ENCODE data around the gene PPP1R9B. TPM values are rescaled to one million over a fixed set of nuclear protein-coding genes. Genes with fewer than 3 reads are reported as not detected.

The PPP1R9B gene
- total and polyA plus RNA-seq, 2 experiments from 2014 or later, result 5.1 to 26.2 TPM

DNA sequence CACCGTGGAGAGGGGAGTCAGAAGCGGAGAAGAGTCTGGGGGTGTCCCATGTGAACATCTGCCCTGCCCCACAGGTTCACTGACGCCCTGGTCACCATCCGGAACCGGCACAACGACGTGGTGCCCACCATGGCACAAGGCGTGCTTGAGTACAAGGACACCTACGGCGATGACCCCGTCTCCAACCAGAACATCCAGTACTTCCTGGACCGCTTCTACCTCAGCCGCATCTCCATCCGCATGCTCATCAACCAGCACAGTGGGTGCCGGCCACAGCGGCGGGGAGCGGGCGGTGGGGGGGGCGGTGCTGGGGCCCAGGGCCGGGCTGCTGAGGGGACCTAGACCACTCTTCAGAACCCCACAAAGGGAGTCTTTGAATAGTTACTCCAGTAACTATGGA is 44.7 kb downstream of the PPP1R9B start:
- TF ChIP-seq, protein P1, sequence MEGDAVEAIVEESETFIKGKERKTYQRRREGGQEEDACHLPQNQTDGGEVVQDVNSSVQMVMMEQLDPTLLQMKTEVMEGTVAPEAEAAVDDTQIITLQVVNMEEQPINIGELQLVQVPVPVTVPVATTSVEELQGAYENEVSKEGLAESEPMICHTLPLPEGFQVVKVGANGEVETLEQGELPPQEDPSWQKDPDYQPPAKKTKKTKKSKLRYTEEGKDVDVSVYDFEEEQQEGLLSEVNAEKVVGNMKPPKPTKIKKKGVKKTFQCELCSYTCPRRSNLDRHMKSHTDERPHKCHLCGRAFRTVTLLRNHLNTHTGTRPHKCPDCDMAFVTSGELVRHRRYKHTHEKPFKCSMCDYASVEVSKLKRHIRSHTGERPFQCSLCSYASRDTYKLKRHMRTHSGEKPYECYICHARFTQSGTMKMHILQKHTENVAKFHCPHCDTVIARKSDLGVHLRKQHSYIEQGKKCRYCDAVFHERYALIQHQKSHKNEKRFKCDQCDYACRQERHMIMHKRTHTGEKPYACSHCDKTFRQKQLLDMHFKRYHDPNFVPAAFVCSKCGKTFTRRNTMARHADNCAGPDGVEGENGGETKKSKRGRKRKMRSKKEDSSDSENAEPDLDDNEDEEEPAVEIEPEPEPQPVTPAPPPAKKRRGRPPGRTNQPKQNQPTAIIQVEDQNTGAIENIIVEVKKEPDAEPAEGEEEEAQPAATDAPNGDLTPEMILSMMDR (IDR thresholded peaks at IDR 0.05; ENCODE audit: poor library complexity), result no peak
- TF ChIP-seq EZH2 (IDR thresholded peaks at IDR 0.05; ENCODE audit: borderline replicate concordance), result no peak
- no peak for TF ChIP-seq EZH2phosphoT487 (IDR thresholded peaks at IDR 0.05; ENCODE audit: low read depth, severe bottlenecking, unreplicated experiment)
- no peaks in the 10 kb centered on the region for H3K36me3 ChIP-seq (replicated peaks; ENCODE audit: insufficient read depth, low read depth)

DNA sequence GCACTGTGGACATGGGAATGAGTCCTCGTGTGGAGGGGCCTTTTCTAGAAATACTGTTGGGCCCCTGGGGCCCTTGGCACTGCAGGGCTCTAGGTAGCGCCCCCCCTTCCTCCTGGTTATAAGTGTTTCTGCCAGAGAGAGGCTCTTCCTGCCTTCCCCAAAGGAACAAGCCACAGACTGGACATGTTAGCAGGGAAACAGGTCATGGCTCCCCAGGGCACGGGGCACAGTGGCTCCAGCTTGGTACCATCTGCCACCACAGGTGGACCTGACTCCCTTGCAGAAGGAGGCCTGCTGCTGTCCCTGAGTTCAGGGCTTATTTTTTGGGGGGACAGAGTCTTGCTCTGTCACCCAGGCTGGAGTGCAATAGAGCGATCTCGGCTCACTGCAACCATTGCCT is 46.5 kb downstream of the PPP1R9B start:
- Histone ChIP-seq H2AFZ (no peak overlapping the region), H3K27me3 (no peaks in the 10 kb centered on the region), H3K9me2 (replicated peaks; ENCODE audit: insufficient read depth) (no peaks in the 10 kb centered on the region), H3K79me2 (no peaks in the 10 kb centered on the region), H3K4me1 (ENCODE audit: insufficient read depth) (peaks cover 27% of the 10 kb centered on the region), H3K36me3 (replicated peaks; ENCODE audit: insufficient read depth, low read depth) (no peaks in the 10 kb centered on the region), H3K4me3 (no peak overlapping the region), H3K4me2 (no peak overlapping the region), H4K20me1 (ENCODE audit: insufficient read depth, poor library complexity, severe bottlenecking) (no peaks in the 10 kb centered on the region), H3K27ac (no peak overlapping the region), H3K9me3 (ENCODE audit: low read depth) (no peaks in the 10 kb centered on the region)
- 99% methylated on average over 5 of the region's 5 CpGs for whole genome bisulfite sequencing (ENCODE audit: low lambda C conversion rate, missing lambda C conversion rate)
- no peak for DNase-seq (ENCODE audit: low spot score)
- TF ChIP-seq EZH2 (IDR thresholded peaks at IDR 0.05; ENCODE audit: borderline replicate concordance) (no peak), EZH2phosphoT487 (IDR thresholded peaks at IDR 0.05; ENCODE audit: low read depth, severe bottlenecking, unreplicated experiment) (no peak)
- TF ChIP-seq, protein P1 (IDR thresholded peaks at IDR 0.05; ENCODE audit: poor library complexity), result no peak

More for the DNA sequence above, 44.7 kb downstream of the PPP1R9B start:
- no peak for DNase-seq (ENCODE audit: low spot score)
- H3K4me2 ChIP-seq, result no peak overlapping the region
- WGBS (ENCODE audit: low lambda C conversion rate, missing lambda C conversion rate), result 95% methylated on average over 21 of the region's 21 CpGs
- no peak overlapping the region for H2AFZ ChIP-seq
- H3K9me3 ChIP-seq (ENCODE audit: low read depth), result no peaks in the 10 kb centered on the region
- H3K27me3 ChIP-seq, result no peaks in the 10 kb centered on the region
- H3K9me2 ChIP-seq (replicated peaks; ENCODE audit: insufficient read depth), result no peaks in the 10 kb centered on the region
- no peaks in the 10 kb centered on the region for H4K20me1 ChIP-seq (ENCODE audit: insufficient read depth, poor library complexity, severe bottlenecking)
- H3K79me2 ChIP-seq, result no peaks in the 10 kb centered on the region
- no peak overlapping the region for H3K4me3 ChIP-seq
- no peak overlapping the region for H3K27ac ChIP-seq
- H3K4me1 ChIP-seq (ENCODE audit: insufficient read depth), result peaks cover 20% of the 10 kb centered on the region

DNA sequence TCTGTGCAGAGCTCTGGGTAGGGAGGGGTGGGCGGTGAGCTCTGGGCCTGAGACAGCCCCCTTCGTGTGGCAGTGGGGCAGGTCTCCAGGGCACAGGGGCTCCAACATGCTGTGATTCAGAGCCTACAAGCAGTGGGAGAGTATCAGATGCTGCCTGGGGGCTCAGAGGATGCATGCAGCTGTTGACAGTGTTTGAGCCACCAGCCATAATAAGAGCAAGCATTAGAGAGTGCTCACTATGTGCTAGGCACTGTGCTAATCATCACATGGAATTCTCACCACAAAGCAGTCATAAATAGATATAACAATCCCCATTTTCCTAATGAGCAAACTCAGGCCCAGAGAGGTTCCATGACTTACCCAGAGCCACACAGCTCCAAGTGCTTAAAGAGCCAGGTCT is 47.2 kb downstream of the PPP1R9B start:
- H2AFZ ChIP-seq, result no peak overlapping the region
- H3K4me1 ChIP-seq (ENCODE audit: insufficient read depth), result peaks cover 27% of the 10 kb centered on the region
- no peaks in the 10 kb centered on the region for H3K9me2 ChIP-seq (replicated peaks; ENCODE audit: insufficient read depth)
- H3K36me3 ChIP-seq (replicated peaks; ENCODE audit: insufficient read depth, low read depth), result no peaks in the 10 kb centered on the region
- no peaks in the 10 kb centered on the region for H3K27me3 ChIP-seq
- no peak overlapping the region for H3K4me2 ChIP-seq
- 83% methylated on average over 2 of the region's 2 CpGs for WGBS (ENCODE audit: low lambda C conversion rate, missing lambda C conversion rate)
- no peaks in the 10 kb centered on the region for H4K20me1 ChIP-seq (ENCODE audit: insufficient read depth, poor library complexity, severe bottlenecking)
- no peak overlapping the region for H3K4me3 ChIP-seq
- no peak for DNase-seq (ENCODE audit: low spot score)
- TF ChIP-seq, protein P1 (IDR thresholded peaks at IDR 0.05; ENCODE audit: poor library complexity), result no peak
- TF ChIP-seq EZH2 (IDR thresholded peaks at IDR 0.05; ENCODE audit: borderline replicate concordance), result no peak
- no peak for TF ChIP-seq EZH2phosphoT487 (IDR thresholded peaks at IDR 0.05; ENCODE audit: low read depth, severe bottlenecking, unreplicated experiment)
- no peak overlapping the region for H3K27ac ChIP-seq
- H3K9me3 ChIP-seq (ENCODE audit: low read depth), result no peaks in the 10 kb centered on the region
- no peaks in the 10 kb centered on the region for H3K79me2 ChIP-seq

All from hepatocyte (in vitro differentiated cells).